SK-N-SH treated with all-trans-retinoic acid at 6 μM for 48 hours (cell line): ENCODE measurements around the gene STARD3.

Experiments
- ARNTL ChIP-seq: fragments of 450-650 bp; formaldehyde crosslinking; IDR thresholded peaks from 2 replicates; pipeline ENCODE4 v1.5.0; 2020; ENCODE audit warnings: low read depth, mild to moderate bottlenecking, moderate library complexity, borderline replicate concordance
- CSRNP3 ChIP-seq: fragments of 250-450 bp; sonication (Bioruptor Pico); IDR thresholded peaks from 2 replicates; pipeline ENCODE4 v1.5.1; 2021; ENCODE audit warnings: mild to moderate bottlenecking, moderate library complexity
- ESRRG ChIP-seq: fragments of 250-450 bp; sonication (Bioruptor Pico); IDR thresholded peaks from 2 replicates; pipeline ENCODE4 v1.6.1; 2021; ENCODE audit warnings: mild to moderate bottlenecking
- GLIS3 ChIP-seq: fragments of 250-450 bp; sonication (Bioruptor Pico); IDR thresholded peaks from 2 replicates; pipeline ENCODE4 v1.5.0; 2020; ENCODE audit warnings: mild to moderate bottlenecking, moderate library complexity
- POU6F1 ChIP-seq: fragments of 250-450 bp; sonication (Bioruptor Pico); IDR thresholded peaks from 2 replicates; pipeline ENCODE4 v1.8.0; 2021; ENCODE audit warnings: low read depth, mild to moderate bottlenecking, moderate library complexity, borderline replicate concordance
- ZC3H10 ChIP-seq: fragments of 250-450 bp; sonication (Bioruptor Pico); IDR thresholded peaks from 2 replicates; pipeline ENCODE4 v1.5.1; 2021; ENCODE audit warnings: mild to moderate bottlenecking, moderate library complexity
- ZFP3 ChIP-seq: fragments of 250-450 bp; sonication (Bioruptor Pico); IDR thresholded peaks from 2 replicates; pipeline ENCODE4 v1.5.0; 2020; ENCODE audit warnings: mild to moderate bottlenecking, moderate library complexity
- ZFP30 ChIP-seq: fragments of 450-650 bp; formaldehyde crosslinking; IDR thresholded peaks from 2 replicates; pipeline ENCODE4 v1.5.0; 2022; ENCODE audit warnings: mild to moderate bottlenecking, moderate library complexity
- ZNF565 ChIP-seq: fragments of 450-650 bp; formaldehyde crosslinking; conservative IDR thresholded peaks from 2 replicates; pipeline ENCODE4 v1.5.0; 2020; ENCODE audit warnings: low read depth, mild to moderate bottlenecking, moderate library complexity
- ZNF8 ChIP-seq: fragments of 450-650 bp; formaldehyde crosslinking; IDR thresholded peaks from 2 replicates; pipeline ENCODE4 v1.5.0; 2020; ENCODE audit warnings: mild to moderate bottlenecking, moderate library complexity
- TF ChIP-seq, protein P1 (sequence below): fragments of 250-450 bp; sonication (Bioruptor Pico); IDR thresholded peaks from 2 replicates; pipeline ENCODE4 v1.8.0; 2020; ENCODE audit warnings: mild to moderate bottlenecking, moderate library complexity, borderline replicate concordance
- TF ChIP-seq, protein P2 (sequence below): fragments of 250-450 bp; sonication (Bioruptor Pico); IDR thresholded peaks from 2 replicates; pipeline ENCODE4 v1.5.0; 2020; ENCODE audit warnings: mild to moderate bottlenecking, moderate library complexity

DNA sequence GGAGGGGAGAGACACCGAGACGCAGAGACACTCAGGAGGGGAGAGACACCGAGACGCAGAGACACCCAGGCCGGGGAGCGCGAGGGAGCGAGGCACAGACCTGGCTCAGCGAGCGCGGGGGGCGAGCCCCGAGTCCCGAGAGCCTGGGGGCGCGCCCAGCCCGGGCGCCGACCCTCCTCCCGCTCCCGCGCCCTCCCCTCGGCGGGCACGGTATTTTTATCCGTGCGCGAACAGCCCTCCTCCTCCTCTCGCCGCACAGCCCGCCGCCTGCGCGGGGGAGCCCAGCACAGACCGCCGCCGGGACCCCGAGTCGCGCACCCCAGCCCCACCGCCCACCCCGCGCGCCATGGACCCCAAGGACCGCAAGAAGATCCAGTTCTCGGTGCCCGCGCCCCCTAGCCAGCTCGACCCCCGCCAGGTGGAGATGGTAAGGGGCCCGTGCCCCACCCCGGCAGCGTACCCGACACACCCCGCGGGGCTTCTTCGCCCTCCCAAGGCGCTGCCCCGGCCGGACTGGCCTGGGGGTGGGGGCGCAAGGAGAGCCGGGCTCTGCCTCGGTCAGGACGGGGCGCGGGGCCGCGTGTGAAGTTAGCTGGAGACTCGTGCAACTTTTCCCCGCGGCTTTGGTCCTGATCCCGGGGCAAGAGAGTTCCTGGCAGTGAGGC is 9.8 kb upstream of the STARD3 start:
- TF ChIP-seq ZC3H10 (CRISPR knock-in tag) (no peak), ZFP3 (no peak), ESRRG (CRISPR knock-in tag) (no peak), GLIS3 (CRISPR knock-in tag) (no peak), ARNTL (CRISPR knock-in tag) (no peak), CSRNP3 (CRISPR knock-in tag) (no peak), ZNF565 (CRISPR knock-in tag) (no peak), ZFP30 (no peak), ZNF8 (no peak), POU6F1 (CRISPR knock-in tag) (no peak)
- TF ChIP-seq, protein P1, sequence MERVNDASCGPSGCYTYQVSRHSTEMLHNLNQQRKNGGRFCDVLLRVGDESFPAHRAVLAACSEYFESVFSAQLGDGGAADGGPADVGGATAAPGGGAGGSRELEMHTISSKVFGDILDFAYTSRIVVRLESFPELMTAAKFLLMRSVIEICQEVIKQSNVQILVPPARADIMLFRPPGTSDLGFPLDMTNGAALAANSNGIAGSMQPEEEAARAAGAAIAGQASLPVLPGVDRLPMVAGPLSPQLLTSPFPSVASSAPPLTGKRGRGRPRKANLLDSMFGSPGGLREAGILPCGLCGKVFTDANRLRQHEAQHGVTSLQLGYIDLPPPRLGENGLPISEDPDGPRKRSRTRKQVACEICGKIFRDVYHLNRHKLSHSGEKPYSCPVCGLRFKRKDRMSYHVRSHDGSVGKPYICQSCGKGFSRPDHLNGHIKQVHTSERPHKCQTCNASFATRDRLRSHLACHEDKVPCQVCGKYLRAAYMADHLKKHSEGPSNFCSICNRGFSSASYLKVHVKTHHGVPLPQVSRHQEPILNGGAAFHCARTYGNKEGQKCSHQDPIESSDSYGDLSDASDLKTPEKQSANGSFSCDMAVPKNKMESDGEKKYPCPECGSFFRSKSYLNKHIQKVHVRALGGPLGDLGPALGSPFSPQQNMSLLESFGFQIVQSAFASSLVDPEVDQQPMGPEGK (CRISPR knock-in tag): no peak
- TF ChIP-seq, protein P2, sequence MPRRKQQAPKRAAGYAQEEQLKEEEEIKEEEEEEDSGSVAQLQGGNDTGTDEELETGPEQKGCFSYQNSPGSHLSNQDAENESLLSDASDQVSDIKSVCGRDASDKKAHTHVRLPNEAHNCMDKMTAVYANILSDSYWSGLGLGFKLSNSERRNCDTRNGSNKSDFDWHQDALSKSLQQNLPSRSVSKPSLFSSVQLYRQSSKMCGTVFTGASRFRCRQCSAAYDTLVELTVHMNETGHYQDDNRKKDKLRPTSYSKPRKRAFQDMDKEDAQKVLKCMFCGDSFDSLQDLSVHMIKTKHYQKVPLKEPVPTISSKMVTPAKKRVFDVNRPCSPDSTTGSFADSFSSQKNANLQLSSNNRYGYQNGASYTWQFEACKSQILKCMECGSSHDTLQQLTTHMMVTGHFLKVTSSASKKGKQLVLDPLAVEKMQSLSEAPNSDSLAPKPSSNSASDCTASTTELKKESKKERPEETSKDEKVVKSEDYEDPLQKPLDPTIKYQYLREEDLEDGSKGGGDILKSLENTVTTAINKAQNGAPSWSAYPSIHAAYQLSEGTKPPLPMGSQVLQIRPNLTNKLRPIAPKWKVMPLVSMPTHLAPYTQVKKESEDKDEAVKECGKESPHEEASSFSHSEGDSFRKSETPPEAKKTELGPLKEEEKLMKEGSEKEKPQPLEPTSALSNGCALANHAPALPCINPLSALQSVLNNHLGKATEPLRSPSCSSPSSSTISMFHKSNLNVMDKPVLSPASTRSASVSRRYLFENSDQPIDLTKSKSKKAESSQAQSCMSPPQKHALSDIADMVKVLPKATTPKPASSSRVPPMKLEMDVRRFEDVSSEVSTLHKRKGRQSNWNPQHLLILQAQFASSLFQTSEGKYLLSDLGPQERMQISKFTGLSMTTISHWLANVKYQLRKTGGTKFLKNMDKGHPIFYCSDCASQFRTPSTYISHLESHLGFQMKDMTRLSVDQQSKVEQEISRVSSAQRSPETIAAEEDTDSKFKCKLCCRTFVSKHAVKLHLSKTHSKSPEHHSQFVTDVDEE (CRISPR knock-in tag): no peak
